Thymus (tissue), 11 donors: ENCODE data around the gene SEC14L5. TPM values are rescaled to one million over a fixed set of nuclear protein-coding genes. Genes with fewer than 3 reads are reported as not detected.

Source experiments
- DNase-seq, 9 donors: peaks; one replicate each; pipeline ENCODE4 v3.0.0-alpha.2; 2013; ENCODE audit warnings: low spot score in 9 of 9, low read depth in 6 of 9, missing footprints in 1 of 9
- H3K27ac ChIP-seq, 2 donors: one replicate each; pipeline ENCODE4 v1.5.1; 2013; ENCODE audit warnings: control low read depth in 1 of 2, low read depth in 1 of 2, low read length in 1 of 2, mild to moderate bottlenecking in 1 of 2, moderate library complexity in 1 of 2
- H3K27me3 ChIP-seq, 2 donors: one replicate each; pipeline ENCODE4 v1.5.1; 2013; ENCODE audit warnings: low read length in 1 of 2; ENCODE audit not compliant: control insufficient read depth in 2 of 2, insufficient read depth in 1 of 2
- H3K36me3 ChIP-seq, 2 donors: one replicate each; pipeline ENCODE4 v1.5.1; 2013; ENCODE audit warnings: low read length in 1 of 2, mild to moderate bottlenecking in 1 of 2, moderate library complexity in 1 of 2; ENCODE audit not compliant: control insufficient read depth in 2 of 2, insufficient read depth in 2 of 2
- H3K4me1 ChIP-seq, 2 donors: one replicate each; pipeline ENCODE4 v1.5.1; 2013; ENCODE audit warnings: low read length in 2 of 2; ENCODE audit not compliant: control insufficient read depth in 2 of 2, insufficient read depth in 2 of 2
- H3K4me3 ChIP-seq, 2 donors: one replicate each; pipeline ENCODE4 v1.5.1; 2013; ENCODE audit warnings: low read length in 2 of 2, control low read depth in 1 of 2, mild to moderate bottlenecking in 1 of 2
- H3K9me3 ChIP-seq, 2 donors: one replicate each; pipeline ENCODE4 v1.5.1; 2013; ENCODE audit warnings: low read length in 1 of 2, mild to moderate bottlenecking in 1 of 2; ENCODE audit not compliant: control insufficient read depth in 2 of 2, insufficient read depth in 1 of 2
- WGBS: extraction: QIAGEN DNeasy Blood & Tissue Kit; methylation state at CpG from one replicate; pipeline ENCODE4 v1.1.7; 2013; 5-methylcytosine and 5-hydroxymethylcytosine counted together
- polyA plus RNA-seq: library from polyadenylated mRNA; stranded (reverse); fragments of 200-250 nt; gene quantifications from one replicate; pipeline ENCODE4 v1.2.3, GENCODE V29; 2013
- total RNA-seq: library from RNA; stranded (reverse); fragments of 120-200 nt; gene quantifications from one replicate; pipeline ENCODE4 v1.2.4, GENCODE V29; 2013
- donor health status: healthy.

SEC14L5 gene
- total and polyA plus RNA-seq, 2 donors = 0.14 to 0.24 TPM

DNA sequence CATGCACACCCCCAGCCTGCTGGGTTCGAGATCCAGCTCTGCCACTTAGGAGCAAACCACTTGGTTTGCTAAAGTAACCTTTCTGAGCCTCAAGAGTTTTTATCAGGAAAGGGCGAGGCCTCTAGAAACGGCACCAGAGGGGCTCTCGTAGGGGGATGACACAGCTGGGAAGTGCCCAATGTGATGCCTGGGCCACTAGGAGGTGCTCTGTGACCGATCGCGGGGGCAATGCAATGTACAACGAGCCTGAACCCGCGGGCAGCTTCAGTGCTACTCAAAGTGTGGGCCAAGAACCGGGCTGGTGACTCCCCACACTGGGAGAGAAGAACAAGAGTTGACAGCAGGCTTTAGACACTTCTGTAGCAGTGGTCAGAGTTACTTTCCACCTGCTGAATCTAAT is 98.2 kb downstream of the SEC14L5 start:
- H3K36me3 ChIP-seq = no peaks in the 10 kb centered on the region
- no peak overlapping the region for H3K27ac ChIP-seq
- peaks cover 0 to 9% of the 10 kb centered on the region in 2 donors for H3K4me1 ChIP-seq
- peak in 6 of 9 donors; percentile 11 to 75 (median 52) for DNase-seq
- no peaks in the 10 kb centered on the region for H3K27me3 ChIP-seq
- H3K9me3 ChIP-seq = peaks cover 0 to 4% of the 10 kb centered on the region in 2 donors
- WGBS = 11% methylated on average over 11 of the region's 11 CpGs
- no peak overlapping the region for H3K4me3 ChIP-seq

DNA sequence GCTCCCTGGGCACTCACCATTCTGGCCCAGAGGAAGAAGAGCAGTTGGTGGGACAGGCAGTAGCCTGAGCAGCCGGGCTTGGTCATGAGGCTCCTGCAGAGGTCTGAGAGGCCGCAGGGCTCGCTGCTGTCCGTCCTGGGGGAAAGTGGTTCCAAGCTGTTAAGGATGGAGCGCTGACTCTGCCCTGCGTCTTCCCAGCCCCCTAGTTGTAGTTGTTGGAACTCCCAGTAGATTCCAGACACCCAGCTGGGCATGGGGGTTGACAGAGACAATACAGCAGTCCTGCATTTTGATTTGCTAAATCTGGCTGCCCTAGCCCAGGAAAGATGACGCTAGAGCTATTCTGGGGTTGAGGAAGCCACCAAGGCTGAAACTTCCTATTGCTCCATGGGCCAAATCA is 100.3 kb downstream of the SEC14L5 start:
- Histone ChIP-seq H3K27ac (no peak overlapping the region), H3K36me3 (no peaks in the 10 kb centered on the region), H3K4me3 (no peak overlapping the region), H3K27me3 (no peaks in the 10 kb centered on the region), H3K4me1 (peaks cover 0 to 9% of the 10 kb centered on the region in 2 donors), H3K9me3 (peaks cover 0 to 4% of the 10 kb centered on the region in 2 donors)
- DNase-seq = no peak
- WGBS = 91% methylated on average over 7 of the region's 7 CpGs

DNA sequence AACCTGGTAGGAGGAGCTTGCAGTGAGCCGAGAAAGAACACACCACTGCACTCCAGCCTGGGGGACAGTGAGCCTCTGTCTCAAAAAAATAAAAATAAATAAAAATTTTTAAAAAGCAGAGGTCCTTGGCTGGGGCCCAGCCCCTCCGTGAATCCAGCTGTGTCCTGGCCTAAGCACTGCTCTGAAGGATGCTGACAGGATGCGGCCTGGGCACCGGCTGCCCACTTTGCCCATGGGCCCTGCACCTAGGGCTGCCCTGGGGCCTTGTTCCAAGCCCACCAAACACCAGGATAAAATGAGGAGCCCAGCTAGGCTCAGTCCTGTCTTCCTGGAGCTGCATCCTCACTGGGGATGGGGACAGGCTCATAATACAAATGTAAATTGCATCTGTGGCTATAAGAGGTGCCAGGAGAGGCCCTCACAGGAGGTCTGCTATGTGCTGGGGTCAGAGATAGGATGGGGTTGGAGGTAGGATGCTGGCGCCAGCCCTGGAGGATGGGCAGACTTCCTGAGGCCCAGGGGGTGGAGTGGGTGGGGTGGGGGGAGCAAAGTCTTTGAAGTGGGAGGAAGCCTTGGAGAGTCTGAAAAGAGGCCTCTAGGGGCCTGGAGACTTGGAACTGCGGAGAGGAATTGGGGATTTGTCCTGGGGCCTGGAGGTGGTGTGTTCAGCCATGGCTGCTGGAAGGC is 101.4 kb downstream of the SEC14L5 start:
- WGBS = 91% methylated on average over 6 of the region's 6 CpGs
- Histone ChIP-seq H3K9me3 (peaks cover 0 to 4% of the 10 kb centered on the region in 2 donors), H3K36me3 (no peaks in the 10 kb centered on the region), H3K27me3 (no peaks in the 10 kb centered on the region), H3K4me3 (no peak overlapping the region), H3K4me1 (peaks cover 0 to 11% of the 10 kb centered on the region in 2 donors), H3K27ac (no peak overlapping the region)
- DNase-seq = no peak

- H3K9me3 ChIP-seq = peaks cover 0 to 4% of the 10 kb centered on the region in 2 donors
- no peak for DNase-seq
- WGBS = 98% methylated on average over 10 of the region's 10 CpGs
- H3K27me3 ChIP-seq = no peaks in the 10 kb centered on the region
- no peak overlapping the region for H3K27ac ChIP-seq
- no peaks in the 10 kb centered on the region for H3K36me3 ChIP-seq
- peaks cover 0 to 16% of the 10 kb centered on the region in 2 donors for H3K4me1 ChIP-seq
- H3K4me3 ChIP-seq = no peak overlapping the region
Measured at GRCh38 chr16:5060073-5060641, 102.0 kb downstream of the SEC14L5 start.

DNA sequence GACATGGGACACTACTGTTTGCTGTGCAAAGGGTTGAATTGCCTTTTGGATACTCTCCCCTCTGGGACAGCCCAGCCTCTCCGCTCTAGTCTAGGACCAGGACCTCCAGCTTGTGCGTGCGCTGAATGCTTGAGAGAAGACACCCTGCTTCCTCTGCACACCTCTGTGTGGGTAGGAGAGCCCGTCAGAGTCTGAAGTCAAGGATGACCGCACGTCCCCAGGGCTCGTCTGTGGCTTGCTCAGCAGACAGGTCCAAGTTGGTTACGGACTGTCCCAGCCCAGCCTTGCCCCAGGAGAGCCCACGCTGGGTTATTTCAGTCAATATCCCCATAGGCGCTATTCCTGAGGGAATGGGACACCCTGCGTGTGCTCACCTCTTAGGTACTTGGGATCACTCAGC is 103.9 kb downstream of the SEC14L5 start:
- 94% methylated on average over 11 of the region's 11 CpGs for WGBS
- no peak for DNase-seq

DNA sequence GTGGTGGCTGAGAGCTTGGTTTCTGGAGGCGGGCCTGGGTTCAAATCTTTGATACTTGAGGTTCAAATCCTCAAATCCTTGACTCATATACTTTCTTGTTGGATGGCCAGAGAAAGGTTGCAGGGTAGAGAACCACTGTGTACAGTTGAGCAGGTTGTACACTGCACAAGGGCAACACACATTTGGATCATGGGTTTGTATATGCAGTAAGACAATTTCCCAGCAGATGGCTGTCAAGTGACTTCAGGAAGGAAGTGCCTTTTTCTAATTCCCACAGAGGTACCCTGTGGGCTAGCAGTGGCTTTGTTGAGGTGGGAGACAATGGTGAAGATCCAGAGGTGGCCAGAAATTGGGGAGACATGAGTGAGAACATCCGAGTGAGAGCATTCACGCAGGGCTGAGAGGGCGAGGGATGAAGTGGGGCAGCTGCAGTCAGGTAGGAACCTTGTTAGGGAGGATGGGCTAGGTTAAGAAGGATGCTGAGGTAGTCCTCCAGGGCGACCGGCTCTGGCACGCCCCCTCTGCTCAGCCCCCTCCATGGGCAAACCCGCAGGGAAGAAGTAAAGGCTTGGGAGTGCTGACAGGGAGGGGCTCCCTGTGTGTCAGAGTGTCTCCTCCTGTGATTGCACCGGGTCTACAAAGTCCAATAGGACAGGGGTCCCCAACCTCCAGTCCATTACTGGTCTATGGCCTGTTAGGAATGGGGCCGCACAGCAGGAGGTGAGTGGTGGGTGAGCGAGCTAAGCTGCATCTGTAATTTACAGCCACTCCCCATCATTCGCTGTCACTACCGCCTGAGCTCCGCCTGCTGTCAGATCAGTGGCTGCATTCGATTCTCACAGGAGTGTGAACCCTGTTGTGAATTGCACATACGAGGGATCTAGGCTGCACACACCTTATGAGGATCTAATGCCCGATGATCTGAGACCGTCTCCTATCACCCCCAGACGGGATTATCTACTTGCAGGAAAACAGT is 104.9 kb downstream of the SEC14L5 start:
- Histone ChIP-seq H3K27me3 (no peaks in the 10 kb centered on the region), H3K4me3 (no peak overlapping the region), H3K27ac (no peak overlapping the region), H3K36me3 (no peaks in the 10 kb centered on the region), H3K4me1 (peaks cover 0 to 26% of the 10 kb centered on the region in 2 donors), H3K9me3 (peaks cover 0 to 4% of the 10 kb centered on the region in 2 donors)
- DNase-seq = peak in 1 of 9 donors; percentile 38
- WGBS = 84% methylated on average over 19 of the region's 19 CpGs

More for the DNA sequence above, 103.9 kb downstream of the SEC14L5 start:
- Histone ChIP-seq H3K27ac (no peak overlapping the region), H3K4me1 (peaks cover 0 to 26% of the 10 kb centered on the region in 2 donors), H3K4me3 (no peak overlapping the region), H3K36me3 (no peaks in the 10 kb centered on the region), H3K27me3 (no peaks in the 10 kb centered on the region), H3K9me3 (peaks cover 0 to 4% of the 10 kb centered on the region in 2 donors)

GRCh38 chr16:5064915-5065314 is 106.8 kb downstream of the SEC14L5 start:
- H3K36me3 ChIP-seq = no peaks in the 10 kb centered on the region
- WGBS = 88% methylated on average over 7 of the region's 7 CpGs
- no peak overlapping the region for H3K4me3 ChIP-seq
- no peak overlapping the region for H3K27ac ChIP-seq
- DNase-seq = peak in 1 of 9 donors; percentile 10
- H3K9me3 ChIP-seq = no peaks in the 10 kb centered on the region
- peaks cover 0 to 23% of the 10 kb centered on the region in 2 donors for H3K4me1 ChIP-seq
- H3K27me3 ChIP-seq = no peaks in the 10 kb centered on the region

GRCh38 chr16:5065326-5065725 is 107.2 kb downstream of the SEC14L5 start:
- peaks cover 0 to 1% of the 10 kb centered on the region in 2 donors for H3K9me3 ChIP-seq
- H3K4me1 ChIP-seq = peaks cover 0 to 21% of the 10 kb centered on the region in 2 donors
- DNase-seq = no peak
- 89% methylated on average over 8 of the region's 8 CpGs for WGBS
- no peaks in the 10 kb centered on the region for H3K36me3 ChIP-seq
- no peak overlapping the region for H3K27ac ChIP-seq
- H3K4me3 ChIP-seq = no peak overlapping the region
- no peaks in the 10 kb centered on the region for H3K27me3 ChIP-seq
